Measurements from ENCODE around the gene ROBO3. TPM values are rescaled to one million over a fixed set of nuclear protein-coding genes. Genes with fewer than 3 reads are reported as not detected.

ROBO3 gene
- total and polyA plus RNA-seq, 2 of the 8 experiments (the other 6 are each of a cell fraction or from before 2014, with no cell fraction given), result 12.1 to 24.6 TPM

DNA sequence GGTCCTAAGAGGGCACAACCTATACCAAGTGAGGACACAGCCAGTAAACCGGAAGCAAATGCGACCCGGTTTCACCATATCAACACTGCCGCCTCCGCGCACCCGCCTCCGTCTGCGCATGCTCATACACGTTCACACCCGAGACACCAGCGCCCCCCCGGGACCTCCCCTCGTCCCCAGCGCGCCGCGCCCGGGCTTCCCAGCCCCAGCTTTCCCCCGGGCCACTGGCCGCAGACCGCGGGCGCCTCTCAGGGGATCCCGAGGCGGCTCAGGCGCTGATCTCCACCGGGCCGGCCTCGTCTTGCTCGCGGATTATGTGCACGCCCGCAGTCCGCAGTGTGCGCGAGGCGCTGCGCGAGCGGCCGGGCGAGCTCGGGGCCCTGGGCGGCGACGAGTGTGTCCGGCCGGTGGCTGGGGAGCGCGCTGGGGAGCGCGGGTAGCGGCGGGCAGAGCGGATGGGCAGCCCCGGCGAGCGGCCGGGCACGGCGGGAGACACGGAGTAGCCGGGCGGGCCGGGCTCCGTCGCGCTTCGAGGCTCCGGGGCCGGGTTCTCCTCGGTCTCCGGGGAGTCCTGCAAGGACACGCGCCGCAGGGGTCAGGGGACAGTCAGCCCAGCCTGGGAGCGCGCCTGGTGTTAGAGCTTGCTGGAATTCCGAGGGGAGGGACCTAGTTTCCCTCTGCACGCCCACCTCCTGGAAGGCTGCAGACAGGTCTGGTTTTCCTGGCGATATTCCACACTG, 55.8 kb downstream of the ROBO3 start (continued):
- TF ChIP-seq CHD2 (IDR thresholded peaks at IDR 0.05; ENCODE audit: low read length) (no peak), PHF8 (conservative IDR thresholded peaks at IDR 0.05; ENCODE audit: low read depth, low read length) (0 out of 2 replicates have a peak, but pooled peaks have one; percentile 26), SUZ12 (IDR thresholded peaks at IDR 0.05; ENCODE audit: low read length) (peak; percentile 78), SAP30 (IDR thresholded peaks at IDR 0.05; ENCODE audit: insufficient read depth, insufficient replicate concordance, low read length) (no peak)
- TF ChIP-seq, protein P1, sequence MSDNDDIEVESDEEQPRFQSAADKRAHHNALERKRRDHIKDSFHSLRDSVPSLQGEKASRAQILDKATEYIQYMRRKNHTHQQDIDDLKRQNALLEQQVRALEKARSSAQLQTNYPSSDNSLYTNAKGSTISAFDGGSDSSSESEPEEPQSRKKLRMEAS (IDR thresholded peaks at IDR 0.05), result peak; percentile 94

Measured in H1 (cell line).